NCI-H345 treated with DMSO at 0.1 percent for 48 hours (cell line): ENCODE results near the gene NLGN3.
"Not testable (repeated sequence)": the region's sequence is repeated elsewhere in the genome, so short reads cannot be mapped to it uniquely, and the experiment has no call there.

Experiments used
- DNase-seq: peaks from one replicate; lab custom pipeline; 2025; ENCODE audit not compliant: unreplicated experiment; lab: John Stamatoyannopoulos, UW

Gene NLGN3

DNA sequence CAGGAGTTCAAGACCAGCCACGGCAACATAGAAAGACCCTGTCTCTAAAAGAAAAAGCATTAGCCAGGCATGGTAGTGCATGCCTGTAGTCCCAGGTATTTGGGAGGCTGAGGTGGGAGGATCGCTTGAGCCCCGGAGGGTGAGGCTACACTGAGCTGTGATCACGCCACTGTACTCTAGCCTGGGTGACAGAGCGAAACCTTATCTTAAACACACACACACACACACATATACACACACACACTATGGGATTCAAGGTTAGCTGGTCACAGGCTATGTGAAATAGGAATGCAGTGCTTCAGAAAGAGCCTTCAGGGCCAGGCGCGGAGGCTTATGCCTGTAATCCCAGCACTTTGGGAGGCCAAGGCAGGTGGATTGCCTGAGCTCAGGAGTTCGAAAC, 23.5 kb downstream of the NLGN3 start:
- no peak for DNase-seq

DNA sequence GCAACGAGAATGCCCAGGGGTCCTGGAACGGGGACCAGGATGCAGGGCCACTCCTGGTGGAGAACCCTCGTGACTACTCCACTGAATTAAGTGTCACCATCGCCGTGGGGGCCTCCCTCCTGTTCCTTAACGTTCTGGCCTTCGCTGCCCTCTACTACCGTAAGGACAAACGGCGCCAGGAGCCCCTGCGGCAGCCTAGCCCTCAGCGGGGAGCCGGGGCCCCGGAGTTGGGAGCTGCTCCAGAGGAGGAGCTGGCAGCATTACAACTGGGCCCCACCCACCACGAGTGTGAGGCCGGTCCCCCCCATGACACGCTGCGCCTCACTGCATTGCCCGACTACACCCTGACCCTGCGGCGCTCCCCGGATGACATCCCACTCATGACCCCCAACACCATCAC, 24.9 kb downstream of the NLGN3 start:
- no peak for DNase-seq

DNA sequence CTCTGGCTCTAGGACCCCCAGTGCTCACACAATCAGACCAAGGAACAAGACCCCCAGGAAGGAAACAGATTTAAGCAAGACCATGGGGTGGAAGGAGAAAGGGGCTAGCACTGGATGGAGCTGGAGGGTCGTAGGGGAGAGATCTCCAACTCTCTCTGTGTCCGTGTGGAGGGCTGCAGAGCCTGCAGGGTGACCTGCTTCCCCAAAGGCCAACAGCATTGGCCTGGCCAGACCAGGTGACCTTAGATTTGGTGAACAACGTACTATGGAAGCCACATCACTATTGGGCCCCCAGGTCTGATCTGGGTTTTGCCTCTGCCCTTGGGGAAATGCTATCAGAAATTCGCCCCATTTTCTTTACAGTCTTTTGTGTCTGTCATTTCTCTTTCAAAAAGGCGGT, 26.0 kb downstream of the NLGN3 start:
- DNase-seq: no peak

DNA sequence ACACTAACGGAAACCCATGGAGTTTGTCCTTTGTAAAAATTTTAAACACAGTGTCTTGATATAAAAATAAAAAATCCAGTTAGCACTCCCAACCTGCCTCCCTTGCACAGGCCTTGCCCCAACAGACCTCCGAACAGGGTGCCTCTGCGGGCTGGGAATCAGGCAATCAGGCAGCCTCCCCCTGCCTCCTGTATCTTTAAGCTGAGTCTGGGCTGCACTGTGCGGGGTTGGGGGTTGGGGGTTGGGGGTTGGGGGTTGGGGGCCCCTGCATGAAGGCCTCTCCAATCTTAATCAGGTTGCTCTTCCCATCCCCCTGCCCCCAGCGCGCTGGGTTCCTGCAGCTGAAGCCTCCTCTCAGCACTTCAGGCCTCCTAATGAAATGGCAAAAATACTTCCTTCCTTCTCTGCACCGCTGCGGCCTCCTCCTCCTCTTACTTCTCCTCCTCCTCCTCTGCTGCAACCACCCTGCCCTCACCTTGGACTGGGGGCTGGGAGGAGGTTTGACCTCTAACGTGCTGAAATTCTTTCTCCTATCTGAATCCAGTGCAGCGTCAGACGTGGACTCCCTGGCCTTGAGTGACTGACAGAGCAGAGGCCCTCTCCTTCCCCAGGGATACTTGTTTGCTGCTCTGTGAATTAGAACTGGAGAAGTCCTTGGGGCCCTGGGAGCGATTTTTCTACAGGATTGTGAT, 26.6 kb downstream of the NLGN3 start:
- DNase-seq: no peak

DNA sequence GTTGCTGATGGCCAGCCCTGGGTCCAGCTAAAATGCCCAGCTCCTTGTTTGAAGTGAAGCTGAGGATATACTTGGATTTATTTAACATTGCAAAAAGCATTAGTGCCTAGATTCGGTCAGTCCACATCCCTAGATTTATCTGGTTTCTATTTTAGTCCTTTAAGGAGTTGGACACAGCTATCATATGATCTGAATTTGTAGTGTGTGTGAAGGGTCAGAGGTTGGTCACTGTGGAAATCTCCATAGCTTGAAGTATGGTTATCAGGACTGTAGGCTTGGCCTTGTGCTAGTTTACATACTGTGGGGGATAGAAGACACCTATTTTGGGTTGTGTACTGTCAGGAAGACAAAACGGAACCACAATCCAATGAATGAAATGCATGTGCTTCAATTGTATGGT, 28.8 kb downstream of the NLGN3 start:
- DNase-seq: no peak

DNA sequence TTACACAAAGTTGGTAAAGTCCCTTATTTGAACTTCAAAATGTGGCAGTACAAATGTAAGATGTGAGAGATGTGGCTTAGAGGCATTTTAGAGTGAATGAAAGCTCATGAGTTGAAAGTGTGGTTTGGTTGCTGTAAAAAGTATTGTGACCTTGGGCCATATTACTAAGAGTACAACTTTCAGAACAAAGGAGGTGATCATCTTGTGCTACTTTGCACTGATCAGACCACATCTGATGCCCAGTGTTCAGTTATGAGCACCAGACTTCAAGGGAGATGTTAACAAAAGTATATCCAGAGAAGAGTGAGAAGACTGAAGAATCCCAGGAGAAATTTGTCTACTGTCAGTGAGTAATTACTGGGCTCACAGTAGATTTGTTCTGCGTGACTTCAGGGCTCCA, 30.2 kb downstream of the NLGN3 start:
- DNase-seq: no peak

DNA sequence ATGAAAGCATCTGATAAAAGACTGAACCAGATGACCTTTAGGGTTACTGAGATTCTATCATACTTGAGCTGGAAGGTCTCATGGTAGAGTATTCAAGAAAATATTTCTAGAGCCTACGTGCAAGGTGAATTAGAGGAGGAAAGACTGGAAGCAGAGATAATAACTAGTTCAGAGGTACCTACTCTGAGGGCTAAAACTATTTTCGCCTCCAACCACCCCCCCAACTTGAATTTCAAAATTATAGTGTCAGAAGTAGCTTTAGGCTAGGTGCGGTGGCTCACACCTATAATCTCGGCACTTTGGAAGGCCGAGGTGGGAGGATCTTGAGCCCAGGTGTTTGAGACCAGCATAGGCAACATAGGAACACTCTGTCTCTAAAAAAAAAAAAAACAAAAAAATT, 30.9 kb downstream of the NLGN3 start:
- no peak for DNase-seq

DNA sequence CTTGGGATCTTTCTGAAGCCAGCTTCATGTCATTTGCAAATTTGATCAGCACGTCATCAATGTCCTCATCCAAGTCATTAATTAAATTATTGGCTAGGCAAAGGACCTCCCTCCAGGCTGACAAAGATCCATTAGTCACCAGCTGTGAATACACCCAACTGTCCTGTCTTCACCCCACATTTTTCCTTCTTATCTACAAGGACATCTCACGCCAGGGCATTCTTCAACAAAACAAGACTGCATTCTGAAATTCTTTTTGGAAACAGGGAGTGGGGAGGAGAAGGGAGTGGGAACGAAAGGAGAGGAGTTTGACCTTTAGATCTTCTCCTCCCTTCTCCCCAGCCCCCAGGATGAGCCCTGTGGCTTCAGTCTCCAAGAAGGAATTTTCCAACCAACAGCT, 32.7 kb downstream of the NLGN3 start:
- no peak for DNase-seq

DNA sequence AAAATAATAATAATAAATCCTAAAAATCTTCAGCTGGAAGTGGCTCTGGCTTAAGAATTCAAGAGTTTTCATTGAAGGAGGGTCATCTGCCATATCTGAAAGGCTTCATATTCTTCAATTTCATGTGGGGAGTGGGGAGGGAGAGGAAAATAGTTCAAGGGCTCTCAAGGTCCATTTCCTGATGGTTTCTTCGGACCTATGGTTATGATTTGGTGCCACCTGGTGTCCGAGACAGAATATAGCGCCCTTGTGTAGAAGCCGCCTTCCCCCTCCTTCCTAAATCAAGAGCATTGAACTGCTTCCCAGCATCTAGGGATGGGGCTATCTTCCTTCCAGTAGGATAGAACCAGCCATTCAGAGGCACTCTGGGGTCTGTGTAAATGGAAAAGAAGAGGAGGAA, 34.3 kb downstream of the NLGN3 start:
- DNase-seq: peak; percentile 36

DNA sequence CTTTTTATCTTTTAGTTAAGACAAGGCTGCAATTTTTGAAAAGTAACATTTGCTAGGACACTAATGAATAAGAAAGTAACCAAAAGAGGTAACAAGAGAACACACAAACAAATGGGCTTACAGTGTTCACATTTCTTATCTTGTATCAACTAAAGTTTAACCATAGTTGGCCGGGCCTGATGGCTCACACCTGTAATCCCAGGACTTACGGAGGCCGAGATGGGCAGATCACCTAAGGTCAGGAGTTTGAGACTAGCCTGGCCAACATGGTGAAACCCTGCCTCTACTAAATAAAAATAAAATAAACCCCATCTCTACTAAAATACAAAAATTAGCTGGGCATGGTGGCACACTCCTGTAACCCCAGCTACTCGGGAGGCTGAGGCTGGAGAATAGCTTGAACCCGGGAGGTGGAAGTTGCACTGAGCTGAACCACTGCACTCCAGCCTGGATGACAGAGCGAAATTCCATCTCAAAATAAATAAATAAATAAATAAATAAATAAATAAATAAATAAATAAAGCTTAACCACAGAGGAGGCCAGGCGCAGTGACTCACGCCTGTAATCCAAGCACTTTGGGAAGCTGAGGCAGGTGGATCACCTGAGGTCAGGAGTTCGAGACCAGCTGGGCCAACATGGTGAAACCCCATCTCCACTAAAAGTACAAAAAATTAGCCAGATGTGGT, 36.1 kb downstream of the NLGN3 start:
- not testable (repeated sequence) for DNase-seq

DNA sequence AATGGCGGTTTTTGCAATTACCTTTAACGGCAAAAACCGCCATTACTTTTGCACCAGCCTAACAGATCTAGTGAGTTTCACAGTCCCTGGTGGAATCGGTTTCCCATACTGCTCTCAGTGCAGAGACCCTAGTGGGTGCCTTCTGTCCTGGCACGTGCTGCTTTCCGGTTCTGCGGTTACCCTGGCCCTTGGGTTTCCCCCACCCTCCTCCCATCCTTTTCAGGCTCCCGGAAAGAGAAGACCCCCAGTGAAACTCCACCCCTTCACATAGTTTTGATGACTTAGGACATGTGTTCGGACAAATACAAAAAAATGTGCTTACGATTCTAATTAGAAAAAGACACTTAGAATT, 36.9 kb downstream of the NLGN3 start:
- peak; percentile 69 for DNase-seq

DNA sequence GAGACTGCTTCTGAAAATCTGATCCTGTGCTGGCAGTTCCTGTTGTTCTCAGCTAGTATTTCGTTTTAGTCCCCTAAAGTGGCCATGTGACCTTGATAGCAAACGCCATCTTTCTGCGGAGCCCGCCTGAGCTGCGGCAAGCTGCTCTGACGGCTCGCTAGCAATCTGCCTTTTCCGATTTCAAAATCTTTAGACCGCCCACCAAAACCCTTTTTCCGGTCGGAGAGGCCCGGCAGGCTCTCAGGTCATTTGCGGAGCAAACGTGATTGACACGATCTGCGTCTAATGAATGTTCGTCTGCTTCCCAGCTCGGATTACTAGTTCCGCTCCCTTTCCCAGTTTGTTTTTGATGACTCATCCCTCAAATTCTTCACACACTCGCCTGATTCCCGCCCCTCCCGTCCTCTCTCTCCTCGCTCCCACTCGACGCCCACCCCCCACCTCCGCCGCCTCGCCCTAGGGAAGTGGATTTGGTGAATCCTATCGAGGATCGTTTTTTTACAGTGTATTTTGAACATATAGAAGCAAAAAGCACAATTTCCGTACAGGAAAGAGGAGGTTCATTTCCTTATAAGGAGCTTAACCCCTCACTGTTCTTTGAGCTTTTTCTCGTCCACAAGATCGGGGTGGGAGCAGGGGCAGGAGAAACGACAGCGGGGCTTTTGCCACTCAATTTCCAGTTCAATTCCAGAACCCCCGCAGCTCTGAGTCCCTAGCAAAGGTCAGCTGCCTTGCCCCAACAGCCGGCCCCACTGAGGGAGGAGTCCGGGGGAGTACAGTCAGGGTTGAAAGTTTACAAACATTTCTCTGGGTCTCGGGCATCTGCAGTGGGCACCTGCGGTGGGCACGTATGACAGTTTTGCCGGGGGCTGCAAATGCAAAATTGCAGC, 37.5 kb downstream of the NLGN3 start:
- peak; percentile 93 for DNase-seq

DNA sequence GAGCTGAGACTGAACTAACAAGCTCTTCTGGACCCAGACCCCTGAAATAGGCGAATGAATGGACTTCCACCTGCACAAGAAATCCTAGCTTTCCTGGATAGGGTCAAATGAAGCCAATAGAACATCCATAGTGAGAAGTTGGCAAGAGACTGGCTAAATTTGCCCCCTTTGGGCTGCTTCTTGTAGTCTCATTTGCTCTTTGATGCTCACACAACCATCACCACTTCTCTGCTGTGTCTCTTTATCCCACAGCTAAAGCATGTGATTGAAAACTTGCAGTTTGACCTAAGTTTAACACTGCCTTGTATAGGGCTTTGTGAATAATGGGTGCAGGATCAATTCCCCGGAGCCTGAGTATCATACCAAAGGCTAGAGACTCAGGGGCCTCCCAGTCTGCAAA, 38.2 kb downstream of the NLGN3 start:
- no peak for DNase-seq

DNA sequence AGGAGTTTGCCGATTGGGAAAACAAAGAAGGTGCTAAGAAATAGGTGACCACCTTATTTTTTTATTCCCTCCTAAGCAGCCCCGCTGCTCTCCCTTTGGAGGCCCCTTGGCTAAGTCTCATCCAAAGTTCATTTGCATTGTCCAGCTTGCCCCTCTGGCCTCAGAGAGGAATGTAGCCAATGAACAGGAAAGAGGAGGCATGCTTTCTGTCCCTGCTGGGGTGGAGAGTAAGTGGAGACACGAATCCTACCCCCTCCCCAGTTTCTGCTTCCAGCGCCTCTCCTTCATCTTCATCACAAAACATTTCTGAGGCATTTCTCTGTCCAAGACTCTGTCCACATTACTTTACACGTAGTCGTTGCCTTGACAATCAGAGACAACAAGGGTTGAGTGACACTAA, 38.7 kb downstream of the NLGN3 start:
- DNase-seq: no peak

DNA sequence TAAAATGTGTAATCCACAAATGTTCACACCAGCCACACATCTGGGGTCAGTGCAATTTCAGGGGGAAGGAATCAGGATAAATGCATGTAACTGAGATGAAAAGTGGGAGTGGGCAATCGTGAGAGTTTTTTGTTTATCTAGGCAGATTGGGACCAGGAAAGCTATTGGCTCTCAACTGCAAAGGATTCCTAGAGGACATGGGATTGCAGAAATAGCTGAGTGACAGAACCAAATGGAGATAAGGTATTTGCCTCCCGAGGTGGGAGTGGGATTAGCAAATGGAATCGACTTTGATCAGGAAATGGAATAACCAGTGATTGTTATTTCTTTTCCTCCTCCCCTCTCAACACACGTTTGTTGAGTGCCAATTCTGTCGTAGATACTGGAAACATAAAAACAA, 39.5 kb downstream of the NLGN3 start:
- no peak for DNase-seq

DNA sequence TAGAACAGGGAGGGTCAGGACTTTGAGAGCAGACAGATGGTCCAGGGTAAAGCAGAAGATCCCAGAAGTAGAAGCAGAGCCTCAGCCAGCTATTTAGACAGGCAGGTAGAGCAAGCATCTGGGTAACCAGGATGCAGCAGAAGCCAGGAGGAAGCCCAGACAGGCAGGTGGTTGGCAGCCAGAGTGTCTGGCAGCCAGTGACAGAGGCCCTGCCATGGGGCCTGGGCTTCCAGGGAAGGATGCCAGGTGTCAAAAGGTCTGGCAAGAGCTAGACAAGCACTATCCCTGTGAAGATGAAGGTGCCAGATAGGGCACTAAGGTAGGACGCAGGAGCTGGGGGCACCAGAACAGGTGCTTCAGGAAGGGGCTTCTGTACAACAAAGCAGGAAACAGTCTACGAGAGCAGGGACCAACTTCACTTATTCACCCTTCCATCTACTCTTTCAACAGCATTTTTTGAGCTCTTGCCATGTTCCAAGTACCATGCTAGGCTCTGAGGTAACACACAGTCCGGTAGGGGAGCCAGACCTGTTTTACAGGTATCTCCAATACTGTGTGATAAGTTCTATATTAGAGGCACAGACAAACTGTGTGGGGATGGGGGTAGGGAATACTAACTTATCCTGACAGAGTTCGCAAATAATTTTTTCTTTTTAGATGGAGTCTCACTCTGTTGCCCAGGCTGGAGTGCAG, 40.3 kb downstream of the NLGN3 start:
- no peak for DNase-seq

DNA sequence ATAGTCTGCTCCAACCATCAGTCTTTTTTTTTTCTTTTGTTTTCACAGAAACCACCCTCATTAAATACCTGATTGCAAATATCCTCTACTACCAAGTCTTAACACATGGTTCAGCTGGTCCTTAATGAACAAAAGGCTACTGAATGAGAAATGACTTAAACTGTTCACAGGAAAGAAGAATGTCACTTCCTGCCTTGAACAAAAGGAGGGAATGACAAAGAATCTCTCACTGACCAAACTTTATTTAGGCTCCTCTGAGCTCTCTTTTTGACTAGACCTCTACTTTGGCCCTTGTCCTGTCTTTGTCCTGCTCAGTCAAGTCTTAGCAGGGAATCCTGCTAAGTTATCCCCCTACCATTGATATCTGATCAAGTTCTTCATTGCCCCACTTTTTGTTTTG, 46.6 kb downstream of the NLGN3 start:
- no peak for DNase-seq

DNA sequence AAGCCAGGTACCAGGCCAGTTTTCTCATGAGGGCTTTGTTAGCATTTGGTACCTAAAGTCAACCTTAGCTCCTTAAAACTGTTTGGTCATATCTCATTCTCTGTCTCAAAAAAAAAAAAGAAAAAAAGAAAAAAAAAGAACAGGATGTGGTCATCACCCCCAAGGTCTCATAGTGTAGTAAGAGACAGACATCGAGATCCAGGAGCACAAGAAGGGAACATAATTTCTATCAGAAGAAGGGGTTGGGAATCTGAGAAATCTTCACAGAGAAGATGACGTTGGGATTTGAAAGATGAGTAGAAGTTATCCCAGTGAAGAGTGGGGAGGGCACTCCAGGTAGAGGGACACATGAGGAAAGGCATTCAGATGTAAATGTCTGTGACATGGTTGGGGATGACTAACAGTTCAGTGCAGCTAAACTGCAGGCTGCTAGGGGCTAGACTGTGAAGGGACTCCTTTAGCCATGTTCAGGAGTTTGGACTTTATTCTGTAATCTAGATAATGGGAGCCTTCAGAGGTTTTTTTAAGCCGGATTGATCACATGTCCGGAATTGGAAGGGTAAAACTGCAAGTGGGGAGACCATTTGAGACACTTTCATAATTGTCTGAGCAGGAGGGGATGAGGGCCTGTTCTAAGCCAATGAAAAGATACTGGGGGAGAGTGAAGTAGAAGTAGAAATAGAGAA, 51.5 kb downstream of the NLGN3 start:
- no peak for DNase-seq

DNA sequence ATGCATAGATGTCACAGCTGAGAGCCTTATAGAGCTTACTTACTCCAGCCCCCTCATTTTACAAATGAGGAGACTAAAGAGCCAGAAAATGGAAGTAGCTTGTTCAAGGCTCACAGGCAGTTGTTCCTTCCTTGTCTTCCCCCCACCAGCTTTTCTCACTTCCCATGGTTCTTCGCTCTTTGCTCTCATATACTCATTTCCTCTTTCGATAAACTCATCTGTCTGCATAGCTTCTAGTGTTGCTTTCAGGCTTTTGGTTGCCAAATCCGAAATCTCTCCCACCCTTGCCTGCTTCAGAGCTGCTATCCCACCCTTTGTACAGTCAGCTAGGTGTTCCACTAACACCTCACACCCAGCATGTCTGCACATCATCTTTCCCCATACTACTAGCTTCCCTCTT, 53.4 kb downstream of the NLGN3 start:
- no peak for DNase-seq

DNA sequence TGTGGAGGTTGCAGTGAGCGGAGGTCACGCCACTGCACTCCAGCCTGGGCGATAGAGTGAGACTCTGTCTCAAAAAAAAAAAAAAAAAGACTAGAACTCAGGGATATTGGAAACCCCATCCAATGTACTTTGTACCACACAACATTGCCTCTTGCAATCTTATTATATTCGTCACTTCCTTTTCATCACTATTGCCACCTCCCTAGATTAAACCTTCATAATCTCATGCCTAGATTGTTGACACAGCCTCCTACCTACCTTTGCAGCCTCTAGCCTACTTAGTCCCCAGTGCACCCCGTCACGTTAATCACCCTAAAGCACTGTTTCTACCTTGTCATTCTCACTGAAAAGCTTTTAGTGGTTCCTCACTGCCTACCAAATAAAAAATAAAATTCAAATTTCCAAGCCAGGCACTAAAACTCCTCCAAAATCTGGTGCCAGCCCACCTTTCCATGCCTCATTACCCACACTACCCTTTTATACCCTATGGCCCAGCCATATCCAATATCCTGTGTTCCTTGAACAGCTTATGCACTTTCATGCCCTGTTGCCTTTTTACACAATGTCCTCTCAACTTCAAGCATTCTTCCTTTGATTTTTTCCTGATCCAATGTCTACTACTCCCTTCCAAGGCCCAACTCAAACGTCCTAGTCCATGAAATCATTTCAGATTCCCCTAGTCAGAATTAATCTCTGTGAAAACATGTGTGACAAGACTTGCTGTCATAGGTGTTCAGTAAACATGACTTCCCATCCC, 54.8 kb downstream of the NLGN3 start:
- DNase-seq: no peak
